ENCODE data around the gene TAF4B. TPM values are rescaled to one million over a fixed set of nuclear protein-coding genes. Genes with fewer than 3 reads are reported as not detected.
A peak's percentile ranks its signal among the peaks of the same experiment; 100 is the strongest.

The TAF4B gene
- total and polyA plus RNA-seq, 10 of the 15 experiments (the other 5 are each of a cell fraction or from before 2014, with no cell fraction given): 2.3 to 15.0 (median 12.2) TPM

DNA sequence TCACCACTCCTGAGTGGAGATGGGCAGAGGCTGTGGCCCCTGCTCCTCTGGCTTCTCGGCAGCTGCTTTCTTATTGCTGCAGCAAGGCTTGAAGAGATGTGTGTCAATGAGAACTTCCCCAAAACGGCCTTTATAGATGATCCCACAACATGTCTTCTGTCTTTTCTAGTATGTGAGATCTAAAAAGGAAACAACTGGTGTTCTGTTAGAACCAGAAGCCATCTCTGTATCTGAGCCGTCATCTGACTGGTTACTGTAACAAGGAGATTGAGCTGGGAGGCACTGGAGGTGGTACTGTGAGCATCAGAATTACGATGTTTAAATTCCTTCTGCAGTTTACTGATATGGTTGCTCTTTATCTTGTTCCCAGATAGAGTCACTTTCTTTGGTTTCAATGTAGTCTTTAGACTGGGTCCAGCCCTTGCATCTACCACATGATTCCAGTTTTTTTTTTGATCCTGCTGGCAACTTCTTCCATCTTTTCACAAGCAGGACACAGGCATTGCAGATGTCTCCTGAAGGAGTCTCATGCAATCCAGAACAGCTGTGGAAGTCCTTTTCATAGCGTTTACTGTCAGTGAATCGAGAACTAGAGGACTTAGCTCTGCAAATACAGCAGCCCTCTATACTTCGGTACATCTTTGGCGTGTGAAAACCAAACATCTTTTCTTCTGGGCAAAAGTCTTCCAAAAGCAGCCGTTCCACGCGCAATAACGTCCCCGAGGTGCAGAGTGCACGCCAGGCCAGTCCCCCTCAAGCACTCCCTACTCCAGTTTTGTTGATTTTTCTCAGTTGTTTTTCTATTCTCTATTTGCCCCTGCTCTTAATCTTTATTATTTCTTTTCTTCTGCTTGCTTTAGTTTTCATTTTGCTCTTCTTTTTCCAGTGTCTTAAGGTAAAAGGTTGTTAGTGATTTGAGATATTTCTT, 29.7 kb downstream of the TAF4B start:
- Histone ChIP-seq H3K4me3 (peak overlapping the region; percentile 22; the same call in 1 of the 2 replicates), H3K9me3 (replicated peaks; ENCODE audit: control insufficient read depth, insufficient read depth, low read length) (no peaks in the 10 kb centered on the region; the same call in 2 of the 3 replicates), H4K20me1 (ENCODE audit: control insufficient read depth, insufficient read depth) (no peaks in the 10 kb centered on the region), H3K9ac (ENCODE audit: control insufficient read depth, insufficient read depth, low read length) (no peak overlapping the region), H3K4me1 (ENCODE audit: control insufficient read depth, insufficient read depth, low read length) (0 out of 2 replicates have a peak, but pooled peaks cover 4% of the 10 kb centered on the region), H2AFZ (ENCODE audit: control insufficient read depth, low read depth, low read length) (peak overlapping the region; percentile 58), H3K4me2 (ENCODE audit: control insufficient read depth, insufficient read depth) (peak overlapping the region; percentile 77), H3K79me2 (ENCODE audit: control insufficient read depth, insufficient read depth, low read length) (peaks cover 16% of the 10 kb centered on the region), H3K27me3 (replicated peaks in 1 of 2; ENCODE audit: control insufficient read depth in 2 of 2, insufficient read depth in 2 of 2, low read length in 1 of 2) (no peaks in the 10 kb centered on the region), H3K36me3 (ENCODE audit: control insufficient read depth in 2 of 2, insufficient read depth in 2 of 2, low read length in 1 of 2) (no peaks in the 10 kb centered on the region), H3K27ac (ENCODE audit: control insufficient read depth, insufficient read depth) (no peak overlapping the region)
- no peak for TF ChIP-seq BRCA1 (IDR thresholded peaks at IDR 0.05; ENCODE audit: low read depth, low read length)
- no peak for TF ChIP-seq SPI1 (IDR thresholded peaks at IDR 0.05; ENCODE audit: borderline replicate concordance, insufficient read depth, low read depth, low read length)
- no peak for TF ChIP-seq CBFB (IDR thresholded peaks at IDR 0.05; ENCODE audit: low read depth)
- no peak for TF ChIP-seq TCF12 (IDR thresholded peaks at IDR 0.05; ENCODE audit: low read depth, low read length)
- no peak for TF ChIP-seq HCFC1 (IDR thresholded peaks at IDR 0.05; ENCODE audit: low read length)
- no peak for TF ChIP-seq SIN3A (IDR thresholded peaks at IDR 0.05; ENCODE audit: low read depth, low read length)
- no peak for TF ChIP-seq HDAC2 (IDR thresholded peaks at IDR 0.05)
- TF ChIP-seq POU2F2 (IDR thresholded peaks at IDR 0.05; ENCODE audit: borderline replicate concordance, low read depth, low read length): no peak
- TF ChIP-seq EP300 (IDR thresholded peaks at IDR 0.05; ENCODE audit: borderline replicate concordance in 1 of 2, control insufficient read depth in 1 of 2, low read depth in 2 of 2, low read length in 2 of 2): no peak
- no peak for TF ChIP-seq MXI1 (IDR thresholded peaks at IDR 0.05; ENCODE audit: low read depth, low read length)
- TF ChIP-seq RAD21 (IDR thresholded peaks at IDR 0.05; ENCODE audit: insufficient read depth, low read depth, low read length): no peak
- no peak for TF ChIP-seq ZNF274 (IDR thresholded peaks at IDR 0.05; ENCODE audit: insufficient read depth, insufficient read length)
- TF ChIP-seq, protein P1, sequence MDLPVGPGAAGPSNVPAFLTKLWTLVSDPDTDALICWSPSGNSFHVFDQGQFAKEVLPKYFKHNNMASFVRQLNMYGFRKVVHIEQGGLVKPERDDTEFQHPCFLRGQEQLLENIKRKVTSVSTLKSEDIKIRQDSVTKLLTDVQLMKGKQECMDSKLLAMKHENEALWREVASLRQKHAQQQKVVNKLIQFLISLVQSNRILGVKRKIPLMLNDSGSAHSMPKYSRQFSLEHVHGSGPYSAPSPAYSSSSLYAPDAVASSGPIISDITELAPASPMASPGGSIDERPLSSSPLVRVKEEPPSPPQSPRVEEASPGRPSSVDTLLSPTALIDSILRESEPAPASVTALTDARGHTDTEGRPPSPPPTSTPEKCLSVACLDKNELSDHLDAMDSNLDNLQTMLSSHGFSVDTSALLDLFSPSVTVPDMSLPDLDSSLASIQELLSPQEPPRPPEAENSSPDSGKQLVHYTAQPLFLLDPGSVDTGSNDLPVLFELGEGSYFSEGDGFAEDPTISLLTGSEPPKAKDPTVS (IDR thresholded peaks at IDR 0.05; ENCODE audit: low read depth, low read length): no peak
- no peak for TF ChIP-seq TCF3 (IDR thresholded peaks at IDR 0.05; ENCODE audit: borderline replicate concordance, insufficient read depth, low read depth, low read length)
- TF ChIP-seq GATAD2B (conservative IDR thresholded peaks at IDR 0.05; ENCODE audit: low read depth): no peak
- TF ChIP-seq SP1 (IDR thresholded peaks at IDR 0.05; ENCODE audit: low read depth, low read length): no peak
- no peak for TF ChIP-seq ZNF217 (IDR thresholded peaks at IDR 0.05)
- no peak for TF ChIP-seq CREM (IDR thresholded peaks at IDR 0.05; ENCODE audit: low read depth)
- TF ChIP-seq SRF (IDR thresholded peaks at IDR 0.05; ENCODE audit: low read depth in 2 of 2, low read length in 2 of 2): no peak
- peak; percentile 72 for ATAC-seq
- CTCF ChIA-PET: interaction anchor here (0.6 to 1.3 kb wide), 4 partner anchors 21 to 81 kb away, joined by 3 to 4 read pairs (median 3); no protein-coding TSS in a partner anchor
- RAD21 ChIA-PET (ENCODE audit: unreplicated experiment): interaction anchor here (0.8 to 1.3 kb wide), 3 partner anchors 26 to 94 kb away, joined by 3 read pairs; no protein-coding TSS in a partner anchor
- 79% methylated on average over 14 of the region's 14 CpGs for WGBS (ENCODE audit: insufficient coverage, insufficient replicate concordance, low lambda C conversion rate, missing lambda C conversion rate)
- DNase-seq (ENCODE audit: low read depth, low spot score): no peak
- POLR2A ChIA-PET: no interaction called here
- in situ Hi-C loops (cut with MboI) (no loop called here), intact Hi-C loops (cut with micrococcal nuclease; ENCODE audit: unreplicated experiment) (loop anchor here (2.0 kb wide), 1 partner anchor 27 kb away; no protein-coding TSS in a partner anchor)
- FAIRE-seq: no peak
- no TSS peak for BruUV-seq (replicated peaks)
- SMC1A ChIA-PET (ENCODE audit: uncharacterized antibody, unreplicated experiment): interaction anchor here (0.6 to 1.3 kb wide), 4 partner anchors 9 to 75 kb away, joined by 3 to 4 read pairs (median 3); no protein-coding TSS in a partner anchor

Data from GM12878 (cell line).